Measurements from ENCODE around the gene VASH1.

GRCh38 chr14:76724651-76725550 lies 36.4 kb upstream of the VASH1 start:
- TF ChIP-seq EZH2 (IDR thresholded peaks at IDR 0.05; ENCODE audit: borderline replicate concordance, low read length) (no peak), CTCF (IDR thresholded peaks at IDR 0.05; ENCODE audit: low read length) (no peak)
